CD4-positive, alpha-beta memory T cell (primary cell): ENCODE data around the gene FAM181B. TPM values are rescaled to one million over a fixed set of nuclear protein-coding genes. Genes with fewer than 3 reads are reported as not detected.

Source experiments
- CTCF ChIA-PET: fragments of 350-600 bp; sonication (Branson Sonifier 250); formaldehyde crosslinking; loops from one replicate; lab custom pipeline; 2021; ENCODE audit warnings: inconsistent platforms; ENCODE audit not compliant: partially characterized antibody; lab: Charles Lee
- POLR2A ChIA-PET: fragments of 350-600 bp; sonication (Branson Sonifier 250); formaldehyde crosslinking; loops from one replicate; lab custom pipeline; 2021; ENCODE audit not compliant: partially characterized antibody; lab: Charles Lee
- DNase-seq, 5 donors: peaks; one replicate each; pipeline versions ENCODE4 v3.0.0 to v3.0.0-alpha.2; 2020 to 2022; ENCODE audit warnings: mixed read lengths in 1 of 5
- H3K27ac ChIP-seq: one replicate; pipeline ENCODE4 v1.7.0; 2013; ENCODE audit warnings: low read depth, low read length
- H3K27me3 ChIP-seq: 2 replicates; pipeline ENCODE4 v1.7.0; 2013; ENCODE audit warnings: mild to moderate bottlenecking, low read length, moderate library complexity; ENCODE audit not compliant: insufficient read depth
- H3K36me3 ChIP-seq: 2 replicates; pipeline ENCODE4 v1.7.0; 2013; ENCODE audit warnings: mild to moderate bottlenecking, low read length, moderate library complexity; ENCODE audit not compliant: insufficient read depth
- H3K4me1 ChIP-seq: 2 replicates; pipeline ENCODE4 v1.7.0; 2013; ENCODE audit warnings: mild to moderate bottlenecking, low read length, moderate library complexity; ENCODE audit not compliant: insufficient read depth
- H3K4me3 ChIP-seq, 2 donors: one replicate each; pipeline ENCODE4 v1.7.0; 2013; ENCODE audit warnings: low read length in 2 of 2, mild to moderate bottlenecking in 1 of 2
- H3K9me3 ChIP-seq, 2 donors: one replicate each; pipeline ENCODE4 v1.7.0; 2013; ENCODE audit warnings: low read length in 2 of 2, control low read depth in 1 of 2; ENCODE audit not compliant: control insufficient read depth in 1 of 2
- H3K27ac Mint-ChIP-seq, 7 donors: one replicate each; pipeline ENCODE4 v1.8.0; 2020 to 2021; ENCODE audit warnings: mixed read lengths in 7 of 7, mild to moderate bottlenecking in 6 of 7, inconsistent platforms in 3 of 7, moderate library complexity in 3 of 7
- H3K27me3 Mint-ChIP-seq, 2 donors: one replicate each; pipeline ENCODE4 v1.8.0; 2020 to 2021; ENCODE audit warnings: mixed read lengths in 2 of 2
- H3K36me3 Mint-ChIP-seq, 2 donors: one replicate each; pipeline ENCODE4 v1.8.0; 2020 to 2021; ENCODE audit warnings: mixed read lengths in 2 of 2, inconsistent platforms in 1 of 2, mild to moderate bottlenecking in 1 of 2
- H3K4me1 Mint-ChIP-seq, 4 donors: one replicate each; pipeline ENCODE4 v1.8.0; 2020 to 2021; ENCODE audit warnings: mixed read lengths in 4 of 4, mild to moderate bottlenecking in 1 of 4
- H3K4me3 Mint-ChIP-seq, 8 donors: one replicate each; pipeline ENCODE4 v1.8.0; 2020 to 2021; ENCODE audit warnings: mixed read lengths in 8 of 8, mild to moderate bottlenecking in 7 of 8, moderate library complexity in 6 of 8, inconsistent platforms in 3 of 8
- H3K9me3 Mint-ChIP-seq, 8 donors: one replicate each; pipeline ENCODE4 v1.8.0; 2020 to 2021; ENCODE audit warnings: mixed read lengths in 8 of 8, mild to moderate bottlenecking in 5 of 8, inconsistent platforms in 3 of 8, moderate library complexity in 1 of 8
- intact Hi-C: fragments of 100-400 bp; cut with micrococcal nuclease; formaldehyde crosslinking; loops from one replicate; pipeline ENCODE4 v1.15.1; 2023
- polyA plus RNA-seq, 2 donors: library from polyadenylated mRNA; unstranded; fragments of 300-500 nt; fragmentation: Illumina TruSeq; gene quantifications; one replicate each; pipeline ENCODE4 v1.2.3, GENCODE V29; 2021
- total RNA-seq, 2 experiments: library from RNA; stranded (reverse); gene quantifications; one replicate each; pipeline ENCODE4 v1.2.3, GENCODE V29; 2021

Gene FAM181B, protein sequence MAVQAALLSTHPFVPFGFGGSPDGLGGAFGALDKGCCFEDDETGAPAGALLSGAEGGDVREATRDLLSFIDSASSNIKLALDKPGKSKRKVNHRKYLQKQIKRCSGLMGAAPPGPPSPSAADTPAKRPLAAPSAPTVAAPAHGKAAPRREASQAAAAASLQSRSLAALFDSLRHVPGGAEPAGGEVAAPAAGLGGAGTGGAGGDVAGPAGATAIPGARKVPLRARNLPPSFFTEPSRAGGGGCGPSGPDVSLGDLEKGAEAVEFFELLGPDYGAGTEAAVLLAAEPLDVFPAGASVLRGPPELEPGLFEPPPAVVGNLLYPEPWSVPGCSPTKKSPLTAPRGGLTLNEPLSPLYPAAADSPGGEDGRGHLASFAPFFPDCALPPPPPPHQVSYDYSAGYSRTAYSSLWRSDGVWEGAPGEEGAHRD
- total RNA-seq (under 1 TPM in 1 of 2 experiments, not detected in 1; 0.11 TPM), polyA plus RNA-seq (not detected)

DNA sequence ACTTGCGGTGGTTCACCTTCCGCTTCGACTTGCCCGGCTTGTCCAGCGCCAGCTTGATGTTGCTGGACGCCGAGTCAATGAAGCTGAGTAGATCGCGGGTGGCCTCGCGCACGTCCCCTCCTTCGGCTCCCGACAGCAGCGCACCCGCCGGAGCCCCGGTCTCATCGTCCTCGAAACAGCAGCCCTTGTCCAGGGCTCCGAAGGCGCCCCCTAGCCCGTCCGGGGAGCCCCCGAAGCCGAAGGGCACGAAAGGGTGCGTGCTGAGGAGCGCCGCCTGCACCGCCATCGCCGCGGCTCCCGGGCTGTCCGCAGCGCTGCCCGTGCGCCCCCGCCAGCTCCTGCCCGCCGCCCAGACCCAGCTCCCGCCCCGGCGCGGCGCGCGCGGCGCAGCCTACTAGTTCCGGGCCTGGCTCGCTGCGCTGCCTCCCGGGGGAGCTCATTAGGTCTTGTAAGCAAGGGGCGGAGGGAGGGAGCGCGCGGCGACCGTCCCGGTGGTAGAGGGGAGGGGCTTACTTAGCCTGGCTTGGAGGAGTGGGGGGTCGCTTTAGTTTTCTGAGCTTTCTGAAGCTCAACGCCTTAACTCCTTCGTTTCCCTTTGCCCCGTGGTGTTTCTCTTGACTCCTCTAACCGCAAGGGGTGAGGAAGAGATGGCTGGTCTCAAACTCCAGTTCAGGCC, at the start of gene FAM181B:
Gene FAM181B (minus strand): TSS at position 421 of the 676 bp plus-strand sequence. CDS start 135 bp downstream, at position 286.
- Histone ChIP-seq H3K27ac (no peak within 1 kb of the TSS), H3K4me3 (peak within 1 kb of the TSS in 1 of 2 donors; percentile 36), H3K36me3 (no peaks in the 10 kb centered on the region), H3K27me3 (peaks cover 35% of the 10 kb centered on the region), H3K4me1 (peaks cover 9% of the 10 kb centered on the region), H3K9me3 (no peaks in the 10 kb centered on the region)
- Mint-ChIP-seq H3K27me3 (peaks cover 47 to 59% of the 10 kb centered on the region in 2 donors), H3K4me1 (peaks cover 2 to 28% (median 13%) of the 10 kb centered on the region in 4 donors), H3K4me3 (peak within 1 kb of the TSS; percentile 62 to 84 (median 76)), H3K27ac (no peak within 1 kb of the TSS), H3K36me3 (peaks cover 0 to 3% of the 10 kb centered on the region in 2 donors), H3K9me3 (peaks cover 0 to 3% (median 0%) of the 10 kb centered on the region in 8 donors)
- intact Hi-C loops = loop anchor here (2.0 to 5.0 kb wide), 3 partner anchors 17 to 553 kb away; partner anchors contain the start of gene CCDC90B
- ChIA-PET CTCF (interaction anchor here (1.5 kb wide), 2 partner anchors 11 to 15 kb away, joined by 3 to 8 read pairs; no protein-coding TSS in a partner anchor), POLR2A (interaction anchor here (0.6 kb wide), 1 partner anchor 23 kb away, joined by 3 read pairs; no protein-coding TSS in a partner anchor)
- peak in 3 of 5 donors; percentile 17 to 26 (median 19) for DNase-seq

DNA sequence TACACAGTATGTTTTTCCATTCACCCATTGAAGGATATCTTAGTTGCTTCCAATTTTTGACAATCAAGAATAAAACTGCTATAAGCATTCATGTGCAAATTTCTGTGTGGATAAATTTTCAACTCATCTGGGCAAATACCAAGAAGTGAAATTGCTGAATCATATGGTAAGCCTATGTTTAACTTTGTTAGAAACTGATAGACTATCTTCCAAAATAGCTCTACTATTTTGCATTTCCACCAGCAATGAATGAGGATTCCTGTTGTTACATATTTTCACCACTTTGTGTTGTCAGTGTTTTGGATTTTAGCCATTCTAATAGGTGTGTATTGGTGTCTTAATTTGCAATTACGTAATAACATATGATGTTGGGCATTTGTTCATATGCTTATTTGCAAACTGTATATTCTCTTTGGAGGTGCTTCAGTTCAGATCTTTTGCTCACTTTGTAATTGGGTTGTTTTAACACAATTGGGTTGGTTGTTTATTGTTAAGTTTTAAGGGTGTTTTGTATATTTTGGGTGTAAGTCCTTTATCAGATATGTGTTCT, 49.2 kb upstream of the FAM181B start:
- H3K36me3 ChIP-seq = no peaks in the 10 kb centered on the region
- intact Hi-C loops = no loop called here
- POLR2A ChIA-PET = no interaction called here
- Mint-ChIP-seq H3K4me3 (no peak overlapping the region), H3K27me3 (peaks cover 11 to 16% of the 10 kb centered on the region in 2 donors), H3K4me1 (no peaks in the 10 kb centered on the region), H3K36me3 (no peaks in the 10 kb centered on the region), H3K27ac (no peak overlapping the region), H3K9me3 (peaks cover 5 to 14% (median 10%) of the 10 kb centered on the region in 8 donors)
- H3K4me3 ChIP-seq = no peak overlapping the region
- no peaks in the 10 kb centered on the region for H3K27me3 ChIP-seq
- H3K4me1 ChIP-seq = no peaks in the 10 kb centered on the region
- CTCF ChIA-PET = no interaction called here
- H3K9me3 ChIP-seq = no peaks in the 10 kb centered on the region
- no peak for DNase-seq
- H3K27ac ChIP-seq = no peak overlapping the region

DNA sequence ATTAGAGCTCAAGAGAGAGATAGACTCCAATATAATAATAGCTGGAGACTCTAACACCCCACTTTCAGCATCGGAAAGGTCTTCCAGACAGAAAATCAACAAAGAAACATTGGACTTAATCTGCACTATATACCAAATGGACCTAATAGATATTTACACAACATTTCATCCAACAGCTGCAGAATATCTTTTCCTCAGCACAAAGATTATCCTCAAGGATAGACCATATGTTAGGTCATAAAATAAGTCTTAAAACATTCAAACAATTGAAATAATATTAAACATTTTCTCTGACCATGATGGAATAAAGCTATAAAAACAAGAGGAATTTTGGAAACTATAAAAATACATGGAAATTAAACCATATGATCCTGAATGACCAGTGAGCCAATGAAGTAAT, 45.1 kb upstream of the FAM181B start:
- no peak for DNase-seq
- intact Hi-C loops = no loop called here
- no peak overlapping the region for H3K27ac ChIP-seq
- Mint-ChIP-seq H3K36me3 (peaks cover 1 to 12% of the 10 kb centered on the region in 2 donors), H3K4me1 (no peaks in the 10 kb centered on the region), H3K9me3 (peaks cover 9 to 52% (median 26%) of the 10 kb centered on the region in 8 donors), H3K27me3 (peaks cover 9 to 21% of the 10 kb centered on the region in 2 donors), H3K4me3 (no peak overlapping the region), H3K27ac (no peak overlapping the region)
- H3K4me3 ChIP-seq = no peak overlapping the region
- H3K36me3 ChIP-seq = no peaks in the 10 kb centered on the region
- no peaks in the 10 kb centered on the region for H3K9me3 ChIP-seq
- no peaks in the 10 kb centered on the region for H3K4me1 ChIP-seq
- POLR2A ChIA-PET = no interaction called here
- CTCF ChIA-PET = interaction anchor here (1.4 kb wide), 1 partner anchor 61 kb away, joined by 3 read pairs; no protein-coding TSS in a partner anchor
- no peaks in the 10 kb centered on the region for H3K27me3 ChIP-seq

DNA sequence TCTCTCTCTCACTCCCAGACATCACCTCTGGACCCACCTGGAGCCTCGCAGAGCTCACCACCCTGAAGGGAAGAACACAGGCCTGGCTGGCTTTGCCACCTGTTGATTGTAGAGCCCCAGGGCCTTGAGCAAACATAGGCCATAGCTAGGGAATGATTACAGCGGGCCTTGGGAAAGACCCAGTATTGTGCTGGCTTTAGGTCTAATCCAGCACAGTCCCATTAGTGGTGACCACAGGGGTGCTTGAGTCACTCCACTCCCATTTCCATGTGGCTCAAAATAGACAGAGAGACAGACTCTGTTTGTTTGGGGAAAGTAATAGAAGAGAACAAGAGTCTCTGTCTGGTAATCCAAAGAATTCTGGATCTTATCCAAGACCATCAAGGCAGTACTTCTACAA, 42.7 kb upstream of the FAM181B start:
- H3K27ac Mint-ChIP-seq = no peak overlapping the region
- no peaks in the 10 kb centered on the region for H3K27me3 ChIP-seq
- H3K9me3 ChIP-seq = no peaks in the 10 kb centered on the region
- no peak overlapping the region for H3K27ac ChIP-seq
- H3K4me1 ChIP-seq = no peaks in the 10 kb centered on the region
- POLR2A ChIA-PET = no interaction called here
- CTCF ChIA-PET = no interaction called here
- no peak overlapping the region for H3K4me3 ChIP-seq
- intact Hi-C loops = no loop called here
- no peak for DNase-seq
- H3K27me3 Mint-ChIP-seq = peaks cover 12 to 19% of the 10 kb centered on the region in 2 donors
- no peaks in the 10 kb centered on the region for H3K4me1 Mint-ChIP-seq
- H3K4me3 Mint-ChIP-seq = no peak overlapping the region
- peaks cover 5 to 48% (median 20%) of the 10 kb centered on the region in 8 donors for H3K9me3 Mint-ChIP-seq
- H3K36me3 ChIP-seq = no peaks in the 10 kb centered on the region
- H3K36me3 Mint-ChIP-seq = peaks cover 1 to 12% of the 10 kb centered on the region in 2 donors

DNA sequence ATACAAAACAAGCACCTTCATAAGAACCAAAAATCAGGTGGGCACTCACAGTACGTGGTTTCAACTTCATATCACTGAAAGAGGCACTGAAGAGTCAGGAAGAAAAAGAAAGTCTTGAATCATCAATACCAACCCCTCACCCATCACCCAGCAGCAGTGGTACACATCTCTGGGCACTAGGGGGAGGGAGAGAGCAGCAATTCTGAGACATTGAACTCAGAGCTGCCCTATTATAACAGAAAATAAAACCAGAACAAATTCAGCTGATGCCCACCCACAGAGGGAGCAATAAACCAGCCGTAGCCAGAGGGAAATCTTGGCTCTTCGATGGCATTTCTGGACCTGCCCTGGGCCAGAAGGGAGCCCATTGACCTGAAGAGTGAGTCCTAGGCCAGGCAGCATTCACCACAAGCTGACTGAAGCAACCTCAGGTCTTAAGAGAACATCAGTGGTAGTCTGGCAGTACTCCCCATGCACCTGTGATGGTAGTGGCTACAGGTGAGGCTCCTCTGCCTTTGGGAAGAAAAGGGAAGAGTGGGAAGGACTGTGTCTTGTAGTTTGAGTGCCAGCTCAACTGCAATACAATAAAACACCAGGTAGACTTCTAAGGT, 42.2 kb upstream of the FAM181B start:
- POLR2A ChIA-PET = no interaction called here
- Mint-ChIP-seq H3K9me3 (peaks cover 5 to 46% (median 19%) of the 10 kb centered on the region in 8 donors), H3K4me3 (no peak overlapping the region), H3K27me3 (peaks cover 12 to 15% of the 10 kb centered on the region in 2 donors), H3K27ac (no peak overlapping the region), H3K36me3 (peaks cover 1 to 12% of the 10 kb centered on the region in 2 donors), H3K4me1 (no peaks in the 10 kb centered on the region)
- H3K4me3 ChIP-seq = no peak overlapping the region
- DNase-seq = peak in 2 of 5 donors; percentile 6 to 12
- CTCF ChIA-PET = no interaction called here
- H3K36me3 ChIP-seq = no peaks in the 10 kb centered on the region
- no peaks in the 10 kb centered on the region for H3K4me1 ChIP-seq
- H3K27me3 ChIP-seq = no peaks in the 10 kb centered on the region
- intact Hi-C loops = no loop called here
- H3K9me3 ChIP-seq = no peaks in the 10 kb centered on the region
- no peak overlapping the region for H3K27ac ChIP-seq

DNA sequence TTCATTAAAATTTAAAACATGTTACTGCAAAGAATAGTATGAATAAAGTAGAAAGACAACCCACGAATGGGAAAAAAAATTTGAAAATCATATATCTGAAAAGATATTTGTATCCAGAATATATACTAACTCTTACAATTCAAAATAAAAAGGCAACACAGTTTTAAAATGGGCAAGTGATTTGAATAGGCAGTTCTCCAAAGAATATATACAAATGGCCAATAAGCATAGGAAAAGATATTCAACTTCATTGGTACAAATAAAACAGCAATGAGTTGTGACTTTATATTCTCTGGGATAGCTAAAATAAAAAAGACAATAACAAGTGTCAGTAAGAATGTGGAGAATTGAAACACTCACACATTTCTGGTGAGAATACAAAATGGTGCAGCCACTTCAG, 41.6 kb upstream of the FAM181B start:
- Mint-ChIP-seq H3K4me3 (no peak overlapping the region), H3K4me1 (no peaks in the 10 kb centered on the region), H3K36me3 (peaks cover 1 to 12% of the 10 kb centered on the region in 2 donors), H3K9me3 (peaks cover 5 to 46% (median 18%) of the 10 kb centered on the region in 8 donors), H3K27me3 (peaks cover 12 to 15% of the 10 kb centered on the region in 2 donors), H3K27ac (no peak overlapping the region)
- DNase-seq = no peak
- Histone ChIP-seq H3K27ac (no peak overlapping the region), H3K27me3 (no peaks in the 10 kb centered on the region), H3K4me3 (no peak overlapping the region), H3K36me3 (no peaks in the 10 kb centered on the region), H3K9me3 (no peaks in the 10 kb centered on the region), H3K4me1 (no peaks in the 10 kb centered on the region)
- ChIA-PET CTCF (no interaction called here), POLR2A (no interaction called here)
- intact Hi-C loops = no loop called here
